GM18502 (cell line): Measurements from ENCODE around the gene VPS37B.
A peak's percentile ranks its signal among the peaks of the same experiment; 100 is the strongest.
"Not testable (repeated sequence)": the region's sequence is repeated elsewhere in the genome, so short reads cannot be mapped to it uniquely, and the experiment has no call there.

Experiments used
- ATAC-seq: cut with Tn5 transposase; IDR thresholded peaks from one replicate; pipeline ENCODE4 v1.9.1; 2021; ENCODE audit warnings: mild to moderate bottlenecking; ENCODE audit not compliant: unreplicated experiment, poor library complexity

The VPS37B gene, protein sequence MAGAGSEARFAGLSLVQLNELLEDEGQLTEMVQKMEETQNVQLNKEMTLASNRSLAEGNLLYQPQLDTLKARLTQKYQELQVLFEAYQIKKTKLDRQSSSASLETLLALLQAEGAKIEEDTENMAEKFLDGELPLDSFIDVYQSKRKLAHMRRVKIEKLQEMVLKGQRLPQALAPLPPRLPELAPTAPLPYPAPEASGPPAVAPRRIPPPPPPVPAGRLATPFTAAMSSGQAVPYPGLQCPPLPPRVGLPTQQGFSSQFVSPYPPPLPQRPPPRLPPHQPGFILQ

GRCh38 chr12:122895704-122896636, at the start of gene VPS37B:
Gene VPS37B, minus strand, starts transcription at chr12:122896124. Its CDS starts 62 bp downstream, at chr12:122896062.
- ATAC-seq: peak; percentile 68

DNA sequence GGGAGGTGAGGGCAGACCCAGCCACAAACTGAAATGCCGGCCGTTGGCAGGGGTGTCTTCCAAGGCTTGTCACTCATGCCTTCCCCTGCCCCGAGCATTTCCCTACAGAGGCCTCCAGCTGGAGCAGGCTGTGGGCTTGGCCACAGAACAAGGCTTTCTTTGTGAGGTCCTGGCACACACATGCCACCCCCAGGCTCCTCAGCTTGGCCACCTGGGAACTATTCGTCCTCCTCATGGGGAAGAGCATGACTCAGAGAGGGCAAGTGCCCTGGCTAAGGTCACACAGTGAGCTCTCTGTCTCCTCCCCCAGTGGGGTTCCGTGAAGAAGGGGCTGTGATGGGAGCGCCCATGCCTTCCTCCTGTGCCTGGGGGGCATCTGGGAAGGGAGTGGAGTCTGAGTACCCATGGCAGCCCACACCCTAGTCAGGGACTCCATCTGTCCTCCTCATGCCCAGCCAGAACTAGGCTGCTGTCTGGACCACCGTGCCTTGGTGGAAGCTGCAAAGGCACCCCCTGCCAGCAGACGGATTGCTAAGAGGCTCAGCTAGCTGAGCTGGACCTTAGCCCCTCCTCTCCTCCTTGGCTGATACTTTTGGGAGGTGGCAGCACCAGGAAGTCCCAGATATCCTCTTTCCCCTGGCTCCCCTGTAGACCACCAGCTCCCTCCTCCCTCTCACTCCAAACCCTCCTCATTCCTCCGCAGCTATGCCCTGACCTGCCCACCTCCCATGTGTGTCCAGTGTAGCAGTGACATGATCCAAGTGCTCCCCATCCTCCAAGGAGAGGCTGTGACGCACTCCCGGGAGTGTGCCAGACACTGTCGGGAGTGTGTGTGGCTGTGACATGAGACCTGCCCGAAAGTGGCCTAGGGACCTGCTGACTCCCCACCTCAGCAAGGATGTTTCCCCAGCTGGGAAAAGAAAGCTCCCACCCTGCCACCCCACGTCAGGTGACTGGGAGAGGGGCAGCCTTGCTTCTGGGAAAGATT, 49.0 kb upstream of the VPS37B start:
- ATAC-seq: no peak

DNA sequence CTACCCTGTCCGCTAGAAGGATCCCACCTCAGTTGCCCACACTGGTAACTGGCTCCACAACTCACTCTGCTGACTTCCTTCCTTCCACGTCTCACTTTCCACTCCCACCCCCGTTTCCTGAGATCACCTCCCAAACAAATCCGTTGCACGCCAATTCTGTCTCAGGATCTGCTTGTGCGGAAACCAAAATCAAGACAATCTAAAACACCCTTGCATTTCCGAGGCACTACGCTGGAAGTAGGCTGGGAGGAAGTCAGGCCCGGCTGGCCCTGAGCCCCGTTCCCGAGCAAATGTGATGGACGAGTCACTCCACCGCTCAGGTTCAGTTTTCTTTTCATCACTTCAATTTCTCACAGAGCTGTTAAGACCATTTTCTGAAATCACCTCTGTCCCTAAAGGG, 47.3 kb upstream of the VPS37B start:
- no peak for ATAC-seq

DNA sequence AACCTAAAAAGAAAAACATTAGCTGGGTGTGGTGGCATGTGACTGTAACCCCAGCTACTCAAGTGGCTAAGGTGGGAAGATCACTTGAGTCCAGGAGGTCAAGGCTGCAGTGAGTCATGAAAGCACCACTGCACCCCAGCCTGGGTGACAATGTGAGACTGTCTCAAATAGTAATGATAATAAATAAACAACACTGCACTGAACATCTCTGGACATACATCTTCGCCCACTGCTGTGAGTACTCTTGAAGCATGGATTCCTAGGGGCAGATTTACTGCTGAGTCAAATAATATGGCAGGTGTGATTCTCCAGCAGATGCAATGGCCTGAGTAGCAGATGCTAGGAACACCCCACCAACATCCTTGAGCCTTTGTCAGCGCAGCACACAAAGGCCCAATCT, 46.7 kb upstream of the VPS37B start:
- ATAC-seq: no peak

GRCh38 chr12:122941351-122941750, 45.4 kb upstream of the VPS37B start:
- ATAC-seq: not testable (repeated sequence)

DNA sequence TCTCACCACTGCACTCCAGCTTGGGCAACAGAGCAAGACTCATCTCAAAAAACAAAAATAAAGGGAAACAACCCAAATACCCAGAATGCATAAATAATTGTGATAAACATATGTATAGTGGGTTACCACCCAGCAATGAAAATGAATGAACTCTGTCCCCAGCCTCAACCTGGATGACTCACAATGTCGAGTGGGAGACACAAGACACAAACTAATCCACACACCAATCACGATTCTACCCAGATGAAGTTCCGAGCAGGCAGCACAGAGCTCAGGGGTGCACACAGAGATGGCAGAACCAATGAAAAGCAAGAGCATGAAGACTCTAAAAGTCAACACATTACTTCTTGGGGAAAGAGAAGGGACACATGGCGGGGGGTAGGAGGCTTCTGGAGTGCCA, 43.2 kb upstream of the VPS37B start:
- ATAC-seq: no peak

GRCh38 chr12:122937622-122938091, 41.7 kb upstream of the VPS37B start:
- no peak for ATAC-seq

GRCh38 chr12:122935318-122935717, 39.4 kb upstream of the VPS37B start:
- no peak for ATAC-seq

GRCh38 chr12:122934722-122935121, 38.8 kb upstream of the VPS37B start:
- ATAC-seq: peak; percentile 52

GRCh38 chr12:122932207-122932606, 36.3 kb upstream of the VPS37B start:
- ATAC-seq: no peak

DNA sequence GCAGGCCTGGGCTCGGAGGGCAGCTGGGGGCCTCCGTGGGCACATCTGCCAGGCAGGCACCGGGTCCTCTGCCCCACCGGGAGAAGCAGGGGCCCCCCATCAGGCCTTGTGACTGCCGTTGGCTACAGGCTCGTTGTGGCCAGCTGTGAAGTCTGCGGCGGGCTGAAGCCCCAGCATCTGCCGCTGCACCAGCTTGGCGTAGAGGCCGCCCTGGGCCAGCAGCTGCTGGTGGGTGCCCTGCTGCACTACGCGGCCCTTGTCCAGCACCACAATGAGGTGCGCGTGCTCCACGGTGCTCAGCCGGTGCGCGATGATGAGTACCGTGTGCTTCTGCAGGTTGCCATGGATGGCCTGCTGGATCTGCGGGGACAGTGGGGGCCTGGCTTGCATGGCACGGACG, 33.9 kb upstream of the VPS37B start:
- ATAC-seq: no peak

- ATAC-seq: no peak
Observed at GRCh38 chr12:122929148-122929538, 33.2 kb upstream of the VPS37B start.

GRCh38 chr12:122928404-122929147, 32.7 kb upstream of the VPS37B start:
- no peak for ATAC-seq

DNA sequence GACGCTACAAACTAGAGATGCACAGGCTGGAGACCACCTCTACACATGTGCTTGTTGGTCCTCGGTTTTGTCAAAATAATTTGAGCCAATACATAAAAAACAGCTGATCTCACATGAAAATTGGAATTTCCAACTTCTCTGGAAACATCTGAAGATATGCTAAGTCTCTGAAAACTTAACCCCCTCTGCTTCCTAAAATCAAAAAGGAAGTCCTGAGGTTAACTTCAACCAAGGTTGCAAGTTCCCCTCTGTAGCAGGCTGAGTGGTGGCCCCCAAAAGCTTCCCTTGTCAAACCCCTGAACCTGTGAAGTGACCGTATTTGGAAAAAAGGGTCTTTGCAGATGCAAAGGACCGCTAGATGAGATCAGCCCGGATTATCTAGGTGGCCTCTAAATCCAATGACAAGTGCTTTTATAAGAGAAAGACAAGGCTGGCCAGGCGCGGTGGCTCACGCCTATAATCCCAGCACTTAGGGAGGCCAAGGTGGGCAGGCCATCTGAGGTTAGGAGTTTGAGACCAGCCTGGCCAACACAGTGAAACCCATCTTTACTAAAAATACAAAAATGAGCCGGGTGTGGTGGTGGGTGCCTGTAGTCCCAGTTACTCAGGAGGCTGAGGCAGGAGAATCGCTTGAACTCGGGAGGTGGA, 32.0 kb upstream of the VPS37B start:
- ATAC-seq: no peak

GRCh38 chr12:122921917-122922316, 26.0 kb upstream of the VPS37B start:
- ATAC-seq: no peak

DNA sequence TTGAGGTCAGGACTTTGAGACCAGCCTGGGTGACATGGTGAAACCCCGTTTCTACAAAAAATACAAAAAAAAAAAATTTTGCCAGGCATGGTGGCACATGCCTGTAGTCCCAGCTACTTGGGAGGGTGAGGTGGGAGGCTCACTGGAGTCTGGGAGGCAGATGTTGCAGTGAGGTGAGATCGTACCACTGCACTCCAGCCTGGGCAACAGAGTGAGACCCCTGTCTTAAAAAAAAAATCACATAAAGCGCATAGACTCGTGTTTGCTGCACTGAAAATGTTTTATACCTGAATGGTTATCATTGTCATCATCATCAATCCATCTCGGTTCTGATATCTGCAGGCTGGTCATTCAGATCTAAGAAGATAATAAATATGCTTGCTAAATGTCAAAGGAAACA, 24.8 kb upstream of the VPS37B start:
- no peak for ATAC-seq

DNA sequence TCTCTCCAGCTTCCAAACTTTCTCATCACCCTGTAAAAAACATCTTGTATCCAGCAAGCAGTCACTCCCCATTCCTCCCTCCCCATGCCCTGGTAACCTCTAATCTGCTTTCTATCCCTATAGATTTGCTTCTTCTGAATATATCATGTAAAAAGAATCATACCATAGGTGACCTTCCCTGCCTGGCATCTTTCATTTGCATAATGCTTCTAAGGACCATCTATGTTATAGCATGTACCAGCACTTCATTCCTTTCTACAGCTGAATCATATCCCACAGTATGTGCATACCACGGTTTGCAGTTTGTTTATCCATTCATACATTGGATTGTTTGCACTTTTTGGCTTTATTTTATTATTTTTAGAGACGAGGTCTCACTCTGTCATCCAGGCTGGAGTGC, 22.9 kb upstream of the VPS37B start:
- ATAC-seq: no peak

DNA sequence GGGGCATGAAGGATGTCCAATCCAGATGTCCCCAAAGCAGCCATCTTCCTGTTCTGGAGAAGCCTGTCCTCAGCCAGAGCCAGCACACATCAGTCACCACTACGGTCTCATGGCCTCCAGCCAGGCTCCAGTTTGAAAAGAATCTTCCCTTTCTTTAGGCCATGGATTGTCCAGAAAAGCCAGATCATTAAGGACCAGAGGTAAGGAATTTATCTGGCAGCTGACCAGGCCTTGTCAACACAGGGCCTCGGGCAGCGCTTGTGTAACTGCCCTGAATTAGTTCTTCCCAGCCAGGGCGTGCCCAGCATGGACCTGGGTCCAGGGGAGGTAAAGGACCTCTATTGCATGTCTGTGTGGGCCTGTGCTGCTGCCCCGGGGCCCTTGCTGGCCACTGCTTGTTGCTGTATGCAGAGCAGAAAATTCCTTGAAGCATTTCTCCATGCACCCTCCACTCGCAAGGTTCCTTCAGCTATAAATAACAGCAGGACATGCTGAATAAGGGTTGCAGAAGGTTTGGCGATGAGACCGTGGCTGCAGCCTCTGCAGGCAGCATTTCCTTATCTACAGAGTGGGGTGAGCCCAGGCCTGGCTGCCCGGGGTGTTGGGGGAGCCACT, 21.7 kb upstream of the VPS37B start:
- no peak for ATAC-seq
